A549 treated with AZD9567 at 1 μM for 4 hours (cell line): ENCODE data around the gene INSR. TPM values are rescaled to one million over a fixed set of nuclear protein-coding genes. Genes with fewer than 3 reads are reported as not detected.

Experiments
- total RNA-seq: library from RNA; stranded (reverse); fragments of 200-300 nt; extraction: Qiagen RNA extraction; gene quantifications from 5 replicates; pipeline ENCODE4 v1.2.3, GENCODE V29; 2022; ENCODE audit not compliant: insufficient read depth

INSR gene
- total RNA-seq, result 2.0 to 2.9 TPM (median 2.8 TPM) in 5 replicates

GRCh38 chr19:7293762-7294557 is at the start of gene INSR:
Gene INSR, minus strand, starts transcription at chr19:7294414. Its CDS starts 523 bp downstream, at chr19:7293891.

DNA sequence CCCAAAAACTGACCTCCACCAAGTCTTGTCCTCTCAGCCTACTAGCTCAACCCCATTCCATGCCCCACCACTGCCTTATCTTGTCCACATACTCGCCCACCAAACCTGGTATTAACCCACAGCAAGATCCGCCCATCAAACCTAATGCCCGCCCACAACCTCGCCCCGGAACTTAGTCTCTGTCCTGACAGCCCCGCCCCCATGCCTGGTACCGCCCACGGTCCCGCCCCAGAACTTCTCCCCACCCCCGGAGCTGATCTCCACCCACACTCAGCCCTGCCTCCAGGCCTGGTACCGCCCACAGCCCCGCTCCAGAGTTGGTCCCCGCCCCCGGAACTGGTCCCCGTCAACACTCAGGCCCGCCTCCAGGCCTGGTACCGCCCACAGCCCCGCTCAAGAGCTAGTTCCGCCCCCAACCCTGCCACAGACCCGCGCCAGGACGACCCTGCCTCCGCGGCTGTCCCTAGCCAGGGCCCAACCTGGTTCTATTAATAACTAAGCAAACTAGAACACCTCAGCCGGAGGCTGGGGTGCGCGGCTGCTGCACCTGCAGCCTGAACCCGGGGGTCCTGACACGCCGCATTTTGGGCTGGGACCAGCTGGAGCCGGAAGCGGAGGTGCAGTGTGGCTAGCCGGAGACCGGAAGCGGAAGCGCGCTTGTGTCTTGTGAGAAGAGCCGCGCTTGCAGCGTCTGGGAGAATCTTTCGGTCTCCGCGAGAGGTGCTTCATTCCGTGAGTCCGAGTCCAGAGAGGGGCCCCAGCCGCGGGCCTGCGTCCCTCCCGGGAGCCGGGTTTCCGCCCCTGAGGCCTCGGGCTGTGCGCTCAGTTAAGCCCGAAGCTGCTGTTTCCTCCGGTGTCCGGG is 224.9 kb downstream of the INSR start, which contains the start of gene ZNF557:
Gene ZNF557 (plus strand): TSS at position 662 of the 862 bp plus-strand sequence. CDS start 5,372 bp downstream, outside the sequence.

Other genes starting within 250 kb of the INSR start
- not detected in 5 replicates for gene MBD3L2, start 245.1 kb downstream of the INSR start, total RNA-seq
- gene MBD3L3, start 235.7 kb downstream of the INSR start, total RNA-seq, result not detected in 5 replicates
- 1.5 to 3.1 TPM (median 2.8 TPM) in 5 replicates for gene ZNF557, start 224.7 kb downstream of the INSR start, total RNA-seq
- gene ARHGEF18, start 54.5 kb upstream of the INSR start, total RNA-seq, result 46.6 to 69.4 TPM (median 63.7 TPM) in 5 replicates
- 2.2 to 3.0 TPM (median 2.3 TPM) in 5 replicates for gene PEX11G, start 194.6 kb upstream of the INSR start, total RNA-seq
- 14.5 to 23.9 TPM (median 15.7 TPM) in 5 replicates for gene ZNF358, start 221.7 kb upstream of the INSR start, total RNA-seq
- 12.1 to 14.0 TPM (median 12.8 TPM) in 5 replicates for gene MCOLN1, start 228.2 kb upstream of the INSR start, total RNA-seq
- 28.2 to 35.6 TPM (median 32.1 TPM) in 5 replicates for gene PNPLA6, start 241.3 kb upstream of the INSR start, total RNA-seq